ENCODE measurements around the gene MUC22.

The MUC22 gene

GRCh38 chr6:31074401-31074800 is 64.1 kb downstream of the MUC22 start:
- H3K4me3 ChIP-seq (ENCODE audit: low read length) = no peak overlapping the region
- H4K20me1 ChIP-seq (ENCODE audit: insufficient read depth, low read length) = no peaks in the 10 kb centered on the region
- no peak overlapping the region for H3K27ac ChIP-seq (ENCODE audit: low read length)
- no peaks in the 10 kb centered on the region for H3K79me2 ChIP-seq (ENCODE audit: low read length)
- no peaks in the 10 kb centered on the region for H3K36me3 ChIP-seq (replicated peaks; ENCODE audit: low read depth, low read length)
- H3K4me2 ChIP-seq (ENCODE audit: low read length) = no peak overlapping the region
- no peak overlapping the region for H3K9ac ChIP-seq (ENCODE audit: low read length)
- peaks cover 7% of the 10 kb centered on the region for H3K4me1 ChIP-seq (ENCODE audit: low read length)
- no peaks in the 10 kb centered on the region for H3K27me3 ChIP-seq (ENCODE audit: low read depth, low read length)
- no peak overlapping the region for H2AFZ ChIP-seq (ENCODE audit: low read depth, low read length)
- H3K9me3 ChIP-seq (ENCODE audit: insufficient read depth, low read length) = no peaks in the 10 kb centered on the region
- TF ChIP-seq CTCF (IDR thresholded peaks at IDR 0.05; ENCODE audit: low read depth, low read length) (no peak), EZH2phosphoT487 (IDR thresholded peaks at IDR 0.05; ENCODE audit: low read depth) (no peak)

- no peak overlapping the region for H2AFZ ChIP-seq (ENCODE audit: low read depth, low read length)
- H4K20me1 ChIP-seq (ENCODE audit: insufficient read depth, low read length) = no peaks in the 10 kb centered on the region
- peaks cover 8% of the 10 kb centered on the region for H3K4me1 ChIP-seq (ENCODE audit: low read length)
- no peak overlapping the region for H3K9ac ChIP-seq (ENCODE audit: low read length)
- no peak overlapping the region for H3K4me3 ChIP-seq (ENCODE audit: low read length)
- no peak overlapping the region for H3K4me2 ChIP-seq (ENCODE audit: low read length)
- H3K36me3 ChIP-seq (replicated peaks; ENCODE audit: low read depth, low read length) = no peaks in the 10 kb centered on the region
- H3K27ac ChIP-seq (ENCODE audit: low read length) = no peak overlapping the region
- H3K9me3 ChIP-seq (ENCODE audit: insufficient read depth, low read length) = no peaks in the 10 kb centered on the region
- H3K27me3 ChIP-seq (ENCODE audit: low read depth, low read length) = no peaks in the 10 kb centered on the region
- no peaks in the 10 kb centered on the region for H3K79me2 ChIP-seq (ENCODE audit: low read length)
- TF ChIP-seq EZH2phosphoT487 (IDR thresholded peaks at IDR 0.05; ENCODE audit: low read depth) (no peak), CTCF (IDR thresholded peaks at IDR 0.05; ENCODE audit: low read depth, low read length) (no peak)
Measured at GRCh38 chr6:31075528-31075927, 65.3 kb downstream of the MUC22 start.

GRCh38 chr6:31076611-31077010 is 66.3 kb downstream of the MUC22 start:
- H3K9ac ChIP-seq (ENCODE audit: low read length) = no peak overlapping the region
- no peaks in the 10 kb centered on the region for H3K36me3 ChIP-seq (replicated peaks; ENCODE audit: low read depth, low read length)
- H3K79me2 ChIP-seq (ENCODE audit: low read length) = no peaks in the 10 kb centered on the region
- no peak overlapping the region for H2AFZ ChIP-seq (ENCODE audit: low read depth, low read length)
- H3K9me3 ChIP-seq (ENCODE audit: insufficient read depth, low read length) = no peaks in the 10 kb centered on the region
- peaks cover 7% of the 10 kb centered on the region for H3K4me1 ChIP-seq (ENCODE audit: low read length)
- no peaks in the 10 kb centered on the region for H4K20me1 ChIP-seq (ENCODE audit: insufficient read depth, low read length)
- no peak overlapping the region for H3K27ac ChIP-seq (ENCODE audit: low read length)
- no peak overlapping the region for H3K4me2 ChIP-seq (ENCODE audit: low read length)
- no peak overlapping the region for H3K4me3 ChIP-seq (ENCODE audit: low read length)
- no peaks in the 10 kb centered on the region for H3K27me3 ChIP-seq (ENCODE audit: low read depth, low read length)
- TF ChIP-seq EZH2phosphoT487 (IDR thresholded peaks at IDR 0.05; ENCODE audit: low read depth) (no peak), CTCF (IDR thresholded peaks at IDR 0.05; ENCODE audit: low read depth, low read length) (no peak)

- Histone ChIP-seq H3K9ac (ENCODE audit: low read length) (0 out of 2 replicates have a peak overlapping the region, but pooled peaks have one; percentile 32), H3K4me2 (ENCODE audit: low read length) (peak overlapping the region; percentile 76), H2AFZ (ENCODE audit: low read depth, low read length) (peak overlapping the region; percentile 98)
Measured at GRCh38 chr6:31079656-31080261, 69.5 kb downstream of the MUC22 start.

More at GRCh38 chr6:31079656-31080261, 69.5 kb downstream of the MUC22 start:
- Histone ChIP-seq H3K36me3 (replicated peaks; ENCODE audit: low read depth, low read length) (no peaks in the 10 kb centered on the region), H3K4me3 (ENCODE audit: low read length) (peak overlapping the region; percentile 74), H3K27ac (ENCODE audit: low read length) (no peak overlapping the region), H3K79me2 (ENCODE audit: low read length) (no peaks in the 10 kb centered on the region), H3K27me3 (ENCODE audit: low read depth, low read length) (0 out of 2 replicates have a peak, but pooled peaks cover 4% of the 10 kb centered on the region), H3K9me3 (ENCODE audit: insufficient read depth, low read length) (no peaks in the 10 kb centered on the region), H3K4me1 (ENCODE audit: low read length) (peaks cover 24% of the 10 kb centered on the region), H4K20me1 (ENCODE audit: insufficient read depth, low read length) (no peaks in the 10 kb centered on the region)
- no peak for TF ChIP-seq EZH2phosphoT487 (IDR thresholded peaks at IDR 0.05; ENCODE audit: low read depth)
- peak; percentile 66 for TF ChIP-seq CTCF (IDR thresholded peaks at IDR 0.05; ENCODE audit: low read depth, low read length)

Measured in OCI-LY3 (cell line).